Erythroblast (primary cell): ENCODE measurements around the gene EGFL7.

ENCODE experiments used
- GATA1 ChIP-seq: IDR thresholded peaks from 2 replicates; pipeline ENCODE4 v1.6.1; 2011; ENCODE audit warnings: low read depth, mild to moderate bottlenecking, control low read depth, low read length, moderate library complexity
- POLR2A ChIP-seq: IDR thresholded peaks from 2 replicates; pipeline ENCODE4 v1.6.1; 2011; ENCODE audit warnings: mild to moderate bottlenecking, low read length

DNA sequence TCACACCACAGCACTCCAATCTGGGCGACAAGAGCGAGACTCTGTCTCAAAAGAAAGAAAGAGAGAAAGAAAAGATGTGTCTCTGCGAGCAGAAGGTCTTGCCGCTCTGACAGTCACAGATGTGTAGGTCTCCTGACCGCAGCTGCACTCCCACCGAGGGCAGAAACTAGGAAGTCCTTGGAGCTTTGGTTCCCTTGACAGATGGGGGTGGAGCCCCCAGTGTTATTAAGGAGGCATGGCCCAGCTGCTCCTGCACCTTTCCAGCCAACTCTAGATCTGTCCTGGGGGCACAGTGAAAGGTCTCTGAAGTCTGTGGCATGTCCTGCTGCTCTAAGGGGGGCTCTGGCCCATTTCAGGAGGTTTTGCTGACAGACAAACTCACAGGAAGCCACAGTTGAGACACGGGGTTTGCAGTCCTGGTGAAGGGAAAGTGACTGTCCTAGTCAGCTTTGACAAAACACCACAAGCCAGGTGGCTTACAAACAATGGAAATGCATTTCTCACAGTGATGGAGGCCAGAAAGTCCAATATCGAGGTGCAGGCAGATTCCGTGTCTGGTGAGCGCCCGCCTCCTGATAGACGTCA is 40.7 kb downstream of the EGFL7 start:
- no peak for TF ChIP-seq POLR2A
- TF ChIP-seq GATA1, result no peak
